HCT116 (cell line): ENCODE results near the gene HES6. TPM values are rescaled to one million over a fixed set of nuclear protein-coding genes. Genes with fewer than 3 reads are reported as not detected.

Source experiments
- ATAC-seq: fragments of 200-7000 bp; cut with Tn5 transposase; 2 replicates; pipeline ENCODE4 v1.9.1; 2020; ENCODE audit warnings: mild to moderate bottlenecking, moderate library complexity
- BruUV-seq: library from RNA; stranded (reverse); fragments of 400-500 nt; replicated peaks from 2 replicates; lab custom pipeline; 2021; lab: Mats Ljungman, UMichigan
- CTCF ChIA-PET: fragments of 300-600 bp; sonication (Branson Sonifier 250); formaldehyde crosslinking; loops from one replicate; lab custom pipeline; 2021; ENCODE audit warnings: antibody characterized with exemption; lab: Charles Lee
- POLR2A ChIA-PET: fragments of 300-600, 350-600 bp; sonication (Branson Sonifier 250); formaldehyde crosslinking; loops from one replicate; lab custom pipeline; 2021; ENCODE audit warnings: antibody characterized with exemption; lab: Charles Lee
- RAD21 ChIA-PET, 2 experiments: fragments of 300-600 bp; sonication (Branson Sonifier 250); formaldehyde crosslinking; loops; one replicate each; lab custom pipeline; 2023; ENCODE audit warnings: low total read pairs in 2 of 2; ENCODE audit not compliant: uncharacterized antibody in 2 of 2, unreplicated experiment in 2 of 2, low non-redundant PET in 1 of 2; lab: Charles Lee
- DNase-seq: peaks from one replicate; pipeline ENCODE4 v3.0.0-alpha.2; 2010; ENCODE audit warnings: low read depth, low spot score
- H2AFZ ChIP-seq: fragments of 200-600 bp; shearing (Covaris generic), sonication (generic); 2 replicates; pipeline ENCODE4 v1.6.1; 2017; ENCODE audit warnings: low read depth, mixed run types, mixed read lengths, antibody characterized with exemption, low read length; ENCODE audit not compliant: poor library complexity, severe bottlenecking
- H3K27ac ChIP-seq: 2 replicates; pipeline ENCODE4 v1.5.1; 2012; ENCODE audit warnings: low read depth, low read length
- H3K27me3 ChIP-seq: fragments of 200-600 bp; sonication (generic); 2 replicates; pipeline ENCODE4 v1.6.1; 2016; ENCODE audit warnings: mixed run types, low read length, mixed read lengths; ENCODE audit not compliant: insufficient read depth
- H3K36me3 ChIP-seq, 2 experiments: fragments of 200-500 bp in 1 of 2; fragments of 200-600 bp in 1 of 2; sonication (Bioruptor generic) in 1 of 2; sonication (generic) in 1 of 2; 2 replicates each; pipeline versions ENCODE4 v1.5.1 to v1.6.1; 2014 to 2016; ENCODE audit warnings: low read length in 2 of 2, inconsistent platforms in 1 of 2, mixed read lengths in 1 of 2, mixed run types in 1 of 2; ENCODE audit not compliant: insufficient read depth in 2 of 2, control insufficient read depth in 1 of 2
- H3K4me1 ChIP-seq, 2 experiments: fragments of 200-600 bp in 1 of 2; sonication (generic) in 1 of 2; 2 replicates each; pipeline versions ENCODE4 v1.5.1 to v1.6.1; 2012 to 2017; ENCODE audit warnings: low read length in 2 of 2, inconsistent platforms in 1 of 2, mild to moderate bottlenecking in 1 of 2, mixed read lengths in 1 of 2, mixed run types in 1 of 2, moderate library complexity in 1 of 2; ENCODE audit not compliant: insufficient read depth in 2 of 2, control insufficient read depth in 1 of 2
- H3K4me2 ChIP-seq: fragments of 200-600 bp; sonication (generic); 2 replicates; pipeline ENCODE4 v1.6.1; 2017; ENCODE audit warnings: mixed run types, low read length, mixed read lengths
- H3K4me3 ChIP-seq, 2 experiments: fragments of 200-600 bp in 1 of 2; sonication (generic) in 1 of 2; replicated peaks in 1 of 2; 2 replicates each; pipeline ENCODE4 v1.5.1; 2011 to 2016; ENCODE audit warnings: low read length in 2 of 2, control low read depth in 1 of 2, low read depth in 1 of 2, mild to moderate bottlenecking in 1 of 2, mixed read lengths in 1 of 2, mixed run types in 1 of 2
- H3K79me2 ChIP-seq: fragments of 200-600 bp; sonication (generic); 2 replicates; pipeline ENCODE4 v1.6.1; 2017; ENCODE audit warnings: mild to moderate bottlenecking, mixed run types, low read length, moderate library complexity, mixed read lengths; ENCODE audit not compliant: insufficient read depth
- H3K9ac ChIP-seq: fragments of 200-600 bp; sonication (generic); 2 replicates; pipeline ENCODE4 v1.6.1; 2016; ENCODE audit warnings: low read length, mixed read lengths
- H3K9me2 ChIP-seq: fragments of 200-600 bp; sonication (generic), shearing (Covaris generic); 2 replicates; pipeline ENCODE4 v1.6.1; 2017; ENCODE audit warnings: mixed run types, mild to moderate bottlenecking, moderate library complexity; ENCODE audit not compliant: insufficient read depth
- H3K9me3 ChIP-seq, 2 experiments: fragments of 200-500 bp in 1 of 2; fragments of 200-600 bp in 1 of 2; sonication (Bioruptor generic) in 1 of 2; sonication (generic) in 1 of 2; 2 replicates each; pipeline ENCODE4 v1.6.1; 2014 to 2017; ENCODE audit warnings: low read length in 2 of 2, mixed read lengths in 2 of 2, inconsistent platforms in 1 of 2, low read depth in 1 of 2, mild to moderate bottlenecking in 1 of 2, mixed run types in 1 of 2, moderate library complexity in 1 of 2; ENCODE audit not compliant: control insufficient read depth in 1 of 2, insufficient read depth in 1 of 2
- H4K20me1 ChIP-seq: fragments of 200-600 bp; sonication (generic), shearing (Covaris generic); 2 replicates; pipeline ENCODE4 v1.6.1; 2017; ENCODE audit warnings: mixed run types, mild to moderate bottlenecking, moderate library complexity; ENCODE audit not compliant: insufficient read depth
- ATF3 ChIP-seq: IDR thresholded peaks from 2 replicates; pipeline ENCODE4 v1.6.1; 2012
- CBX3 ChIP-seq: IDR thresholded peaks from 2 replicates; pipeline ENCODE4 v1.6.1; 2012; ENCODE audit warnings: low read depth
- CEBPB ChIP-seq: IDR thresholded peaks from 2 replicates; pipeline ENCODE4 v1.6.1; 2012; ENCODE audit warnings: low read depth
- CTCF ChIP-seq, 3 experiments: fragments of 200-600 bp in 1 of 3; sonication (generic) in 1 of 3; IDR thresholded peaks in 2 of 3; conservative IDR thresholded peaks in 1 of 3; 2 replicates each; pipeline ENCODE4 v1.5.1; 2012 to 2017; ENCODE audit warnings: low read depth in 2 of 3, low read length in 2 of 3, antibody characterized with exemption in 1 of 3, borderline replicate concordance in 1 of 3, control low read depth in 1 of 3, mild to moderate bottlenecking in 1 of 3, mixed read lengths in 1 of 3, mixed run types in 1 of 3, moderate library complexity in 1 of 3; ENCODE audit not compliant: insufficient read depth in 1 of 3
- EGR1 ChIP-seq: IDR thresholded peaks from 2 replicates; pipeline ENCODE4 v1.6.1; 2012; ENCODE audit warnings: low read depth
- EZH2phosphoT487 ChIP-seq: fragments of 200-600 bp; IDR thresholded peaks from 2 replicates; pipeline ENCODE4 v1.6.1; 2018; ENCODE audit warnings: antibody characterized with exemption, borderline replicate concordance
- FOSL1 ChIP-seq: IDR thresholded peaks from 2 replicates; pipeline ENCODE4 v1.6.1; 2012; ENCODE audit warnings: low read depth
- POLR2AphosphoS5 ChIP-seq: IDR thresholded peaks from 2 replicates; pipeline ENCODE4 v1.6.1; 2011; ENCODE audit warnings: mild to moderate bottlenecking, low read depth, low read length, moderate library complexity
- RAD21 ChIP-seq: IDR thresholded peaks from 2 replicates; pipeline ENCODE4 v1.6.1; 2012; ENCODE audit warnings: low read depth, mild to moderate bottlenecking
- SIN3A ChIP-seq: IDR thresholded peaks from 2 replicates; pipeline ENCODE4 v1.6.1; 2012; ENCODE audit warnings: low read depth
- SP1 ChIP-seq: IDR thresholded peaks from 2 replicates; pipeline ENCODE4 v1.6.1; 2012; ENCODE audit warnings: low read depth
- SRF ChIP-seq: IDR thresholded peaks from 2 replicates; pipeline ENCODE4 v1.6.1; 2012; ENCODE audit warnings: low read depth
- TCF7L2 ChIP-seq: IDR thresholded peaks from 2 replicates; pipeline ENCODE4 v1.7.0; 2011; ENCODE audit warnings: borderline replicate concordance, inconsistent platforms; ENCODE audit not compliant: insufficient read depth, insufficient read length; ENCODE audit errors: extremely low read depth
- ZFX ChIP-seq: fragments of 450-650 bp; IDR thresholded peaks from 2 replicates; pipeline ENCODE4 v1.6.1; 2017
- ZNF274 ChIP-seq: fragments of 200-500 bp; sonication (Bioruptor generic); IDR thresholded peaks from 2 replicates; pipeline ENCODE4 v1.6.1; 2014; ENCODE audit warnings: mild to moderate bottlenecking, low read depth, low read length, inconsistent platforms
- intact Hi-C: fragments of 100-400 bp; cut with micrococcal nuclease; formaldehyde crosslinking; loops from 2 replicates; pipeline ENCODE4 v1.10.0; 2022
- total RNA-seq: library from RNA; stranded (reverse); gene quantifications from one replicate; pipeline ENCODE4 v1.2.1, GENCODE V29; 2021; ENCODE audit not compliant: unreplicated experiment

Gene HES6
- total RNA-seq, 1 experiment from 2014 or later, result 47.8 TPM

GRCh38 chr2:238220274-238220891 is 19.5 kb downstream of the HES6 start:
- TF ChIP-seq CEBPB (no peak), TCF7L2 (no peak), EZH2phosphoT487 (no peak), CBX3 (no peak), ZFX (no peak), CTCF (IDR thresholded peaks at IDR 0.05 in 2 of 3, conservative IDR thresholded peaks at IDR 0.05 in 1 of 3; ENCODE audit: borderline replicate concordance in 1 of 3, insufficient read depth in 1 of 3, low read depth in 2 of 3, low read length in 2 of 3) (no peak), SRF (no peak), ATF3 (no peak), RAD21 (no peak), ZNF274 (no peak), POLR2AphosphoS5 (no peak), EGR1 (no peak), FOSL1 (no peak), SIN3A (no peak), SP1 (no peak)
- POLR2A ChIA-PET, result interaction anchor here (0.6 kb wide), 1 partner anchor 19 kb away, joined by 3 read pairs; no protein-coding TSS in a partner anchor
- no peak for DNase-seq
- no peaks in the 10 kb centered on the region for H3K4me1 ChIP-seq
- no peak overlapping the region for H3K4me2 ChIP-seq
- no peaks in the 10 kb centered on the region for H3K36me3 ChIP-seq
- CTCF ChIA-PET, result no interaction called here
- H3K27me3 ChIP-seq, result no peaks in the 10 kb centered on the region
- no peaks in the 10 kb centered on the region for H3K9me2 ChIP-seq
- no peaks in the 10 kb centered on the region for H4K20me1 ChIP-seq
- H3K9ac ChIP-seq, result no peak overlapping the region
- RAD21 ChIA-PET, result no interaction called here
- H3K4me3 ChIP-seq, result no peak overlapping the region
- no peak overlapping the region for H3K27ac ChIP-seq
- H2AFZ ChIP-seq, result no peak overlapping the region
- H3K9me3 ChIP-seq, result no peaks in the 10 kb centered on the region
- ATAC-seq, result no peak
- intact Hi-C loops, result no loop called here
- no TSS peak for BruUV-seq
- H3K79me2 ChIP-seq, result no peaks in the 10 kb centered on the region
